Measurements from ENCODE around the gene PEX3. TPM values are rescaled to one million over a fixed set of nuclear protein-coding genes. Genes with fewer than 3 reads are reported as not detected.
A peak's percentile ranks its signal among the peaks of the same experiment; 100 is the strongest.
"Not testable (repeated sequence)": the region's sequence is repeated elsewhere in the genome, so short reads cannot be mapped to it uniquely, and the experiment has no call there.

The PEX3 gene
- total and polyA plus RNA-seq, 9 donors: 12.2 to 21.9 (median 13.9) TPM

- no peaks in the 10 kb centered on the region for H3K27me3 ChIP-seq (ENCODE audit: control insufficient read depth, insufficient read depth, low read length)
- H3K4me1 ChIP-seq (ENCODE audit: control insufficient read depth, insufficient read depth, low read length): no peaks in the 10 kb centered on the region
- H3K36me3 ChIP-seq (ENCODE audit: control insufficient read depth, insufficient read depth, low read length): peaks cover 45% of the 10 kb centered on the region
- no peak overlapping the region for H3K27ac ChIP-seq (ENCODE audit: low read length)
- no peaks in the 10 kb centered on the region for H3K9me3 ChIP-seq (replicated peaks; ENCODE audit: control insufficient read depth, low read depth, low read length)
- no peak for DNase-seq
- WGBS (ENCODE audit: insufficient coverage): no CpG with 5 or more reads among the region's 1 CpG
- H3K4me3 ChIP-seq (ENCODE audit: low read length): no peak overlapping the region
Observed at GRCh38 chr6:143504369-143504768, 53.8 kb downstream of the PEX3 start.

DNA sequence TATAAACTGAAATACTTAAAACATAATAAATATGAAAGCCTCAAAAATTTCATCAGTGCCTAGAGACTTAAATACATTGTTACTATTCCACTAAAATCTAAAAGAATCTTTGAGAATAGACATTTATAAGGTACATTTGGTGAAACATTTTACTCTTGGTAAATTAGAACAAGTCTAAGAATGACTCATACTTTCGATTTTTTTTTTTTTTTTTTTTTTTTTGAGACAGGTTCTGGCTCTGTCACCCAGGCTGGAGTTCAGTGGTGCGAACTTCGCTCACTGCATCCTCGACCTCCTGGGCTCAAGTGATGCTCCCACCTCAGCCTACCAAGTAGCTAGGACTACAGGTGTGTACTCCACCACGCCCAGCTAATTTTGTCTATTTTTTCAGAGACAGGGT, 54.5 kb downstream of the PEX3 start:
- DNase-seq: no peak
- no peaks in the 10 kb centered on the region for H3K27me3 ChIP-seq (ENCODE audit: control insufficient read depth, insufficient read depth, low read length)
- H3K9me3 ChIP-seq (replicated peaks; ENCODE audit: control insufficient read depth, low read depth, low read length): no peaks in the 10 kb centered on the region
- peaks cover 38% of the 10 kb centered on the region for H3K36me3 ChIP-seq (ENCODE audit: control insufficient read depth, insufficient read depth, low read length)
- WGBS (ENCODE audit: insufficient coverage): 100% methylated on average over 3 of the region's 5 CpGs
- no peaks in the 10 kb centered on the region for H3K4me1 ChIP-seq (ENCODE audit: control insufficient read depth, insufficient read depth, low read length)
- H3K27ac ChIP-seq (ENCODE audit: low read length): no peak overlapping the region
- H3K4me3 ChIP-seq (ENCODE audit: low read length): no peak overlapping the region

GRCh38 chr6:143505537-143505936, 54.9 kb downstream of the PEX3 start:
- Histone ChIP-seq H3K36me3 (ENCODE audit: control insufficient read depth, insufficient read depth, low read length) (peaks cover 34% of the 10 kb centered on the region), H3K4me3 (ENCODE audit: low read length) (no peak overlapping the region), H3K9me3 (replicated peaks; ENCODE audit: control insufficient read depth, low read depth, low read length) (no peaks in the 10 kb centered on the region), H3K4me1 (ENCODE audit: control insufficient read depth, insufficient read depth, low read length) (no peaks in the 10 kb centered on the region), H3K27ac (ENCODE audit: low read length) (no peak overlapping the region), H3K27me3 (ENCODE audit: control insufficient read depth, insufficient read depth, low read length) (no peaks in the 10 kb centered on the region)
- no peak for DNase-seq
- WGBS (ENCODE audit: insufficient coverage): no CpG with 5 or more reads among the region's 2 CpGs

DNA sequence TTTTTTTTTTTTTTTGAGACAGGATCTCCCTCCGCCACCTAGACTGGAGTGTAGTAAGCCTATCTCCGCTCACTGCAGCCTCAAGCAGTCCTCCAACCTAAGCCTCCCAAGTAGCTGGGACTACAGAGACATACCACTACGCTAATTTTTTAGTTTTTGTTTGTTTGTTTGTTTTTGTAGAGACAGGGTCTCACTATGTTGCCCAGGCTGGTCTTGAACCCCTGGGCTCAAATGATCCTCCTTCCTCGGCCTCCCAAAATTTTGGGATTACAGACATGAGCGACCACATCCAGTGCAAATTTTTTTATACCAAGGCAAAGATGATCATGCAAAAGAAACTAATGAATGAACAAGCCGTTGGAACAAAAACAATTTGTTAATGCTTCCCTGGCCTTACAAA, 55.6 kb downstream of the PEX3 start:
- WGBS (ENCODE audit: insufficient coverage): 100% methylated on average over 2 of the region's 6 CpGs

DNA sequence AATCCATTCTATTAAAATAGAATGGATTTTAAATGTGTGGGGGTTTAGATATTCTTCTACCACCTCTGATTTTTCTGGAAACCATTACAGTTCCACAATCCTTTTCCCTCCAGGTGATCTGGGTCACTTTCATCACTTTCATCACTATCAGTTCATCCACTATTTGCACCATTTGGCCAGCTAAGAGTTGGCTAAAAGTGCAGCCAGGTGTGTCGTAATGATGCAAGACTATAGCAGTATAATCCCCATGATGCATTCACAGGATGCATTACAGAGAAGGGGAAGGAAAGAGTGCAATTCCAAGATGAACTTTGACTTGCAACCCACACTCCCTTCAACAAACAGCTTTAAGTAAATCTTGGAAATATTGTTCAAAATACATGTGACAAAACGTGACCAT, 56.0 kb downstream of the PEX3 start:
- DNase-seq: no peak
- WGBS (ENCODE audit: insufficient coverage): 100% methylated on average over 1 of the region's 2 CpGs
- Histone ChIP-seq H3K36me3 (ENCODE audit: control insufficient read depth, insufficient read depth, low read length) (peaks cover 32% of the 10 kb centered on the region), H3K27me3 (ENCODE audit: control insufficient read depth, insufficient read depth, low read length) (no peaks in the 10 kb centered on the region), H3K27ac (ENCODE audit: low read length) (no peak overlapping the region), H3K9me3 (replicated peaks; ENCODE audit: control insufficient read depth, low read depth, low read length) (no peaks in the 10 kb centered on the region), H3K4me1 (ENCODE audit: control insufficient read depth, insufficient read depth, low read length) (peaks cover 3% of the 10 kb centered on the region), H3K4me3 (ENCODE audit: low read length) (no peak overlapping the region)

More for the DNA sequence above, 55.6 kb downstream of the PEX3 start:
- peaks cover 32% of the 10 kb centered on the region for H3K36me3 ChIP-seq (ENCODE audit: control insufficient read depth, insufficient read depth, low read length)
- H3K27me3 ChIP-seq (ENCODE audit: control insufficient read depth, insufficient read depth, low read length): no peaks in the 10 kb centered on the region
- no peaks in the 10 kb centered on the region for H3K9me3 ChIP-seq (replicated peaks; ENCODE audit: control insufficient read depth, low read depth, low read length)
- no peak overlapping the region for H3K27ac ChIP-seq (ENCODE audit: low read length)
- peaks cover 2% of the 10 kb centered on the region for H3K4me1 ChIP-seq (ENCODE audit: control insufficient read depth, insufficient read depth, low read length)
- DNase-seq: no peak
- H3K4me3 ChIP-seq (ENCODE audit: low read length): no peak overlapping the region

GRCh38 chr6:143507358-143508145, 56.9 kb downstream of the PEX3 start:
- Histone ChIP-seq H3K4me3 (ENCODE audit: low read length) (no peak overlapping the region), H3K36me3 (ENCODE audit: control insufficient read depth, insufficient read depth, low read length) (peaks cover 29% of the 10 kb centered on the region), H3K9me3 (replicated peaks; ENCODE audit: control insufficient read depth, low read depth, low read length) (no peaks in the 10 kb centered on the region), H3K27ac (ENCODE audit: low read length) (no peak overlapping the region), H3K4me1 (ENCODE audit: control insufficient read depth, insufficient read depth, low read length) (peaks cover 9% of the 10 kb centered on the region), H3K27me3 (ENCODE audit: control insufficient read depth, insufficient read depth, low read length) (no peaks in the 10 kb centered on the region)
- DNase-seq: no peak
- WGBS (ENCODE audit: insufficient coverage): no CpG with 5 or more reads among the region's 6 CpGs

DNA sequence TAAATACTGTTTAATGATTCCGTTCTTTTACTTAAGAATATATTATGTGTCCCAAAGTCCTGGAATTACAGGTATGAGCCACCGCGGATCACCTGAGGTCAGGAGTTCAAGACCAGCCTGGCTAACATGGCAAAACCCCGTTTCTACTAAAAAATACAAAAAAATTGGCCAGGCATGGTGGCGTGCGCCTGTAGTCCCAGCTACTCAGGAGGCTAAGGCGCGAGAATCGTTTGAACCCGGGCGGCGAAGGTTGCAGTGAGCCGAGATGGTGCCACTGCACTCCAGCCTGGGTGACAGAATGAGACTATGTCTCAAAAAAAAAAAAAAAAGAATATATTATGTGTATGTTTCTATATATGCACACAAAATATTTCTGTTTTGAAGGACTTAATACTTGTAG, 59.7 kb downstream of the PEX3 start:
- not testable (repeated sequence) for H3K4me3 ChIP-seq (ENCODE audit: low read length); H3K27me3 ChIP-seq (ENCODE audit: control insufficient read depth, insufficient read depth, low read length); H3K9me3 ChIP-seq (replicated peaks; ENCODE audit: control insufficient read depth, low read depth, low read length); DNase-seq; H3K27ac ChIP-seq (ENCODE audit: low read length)
- H3K4me1 ChIP-seq (ENCODE audit: control insufficient read depth, insufficient read depth, low read length): peaks cover 15% of the 10 kb centered on the region
- H3K36me3 ChIP-seq (ENCODE audit: control insufficient read depth, insufficient read depth, low read length): peaks cover 21% of the 10 kb centered on the region
- no CpG with 5 or more reads among the region's 13 CpGs for WGBS (ENCODE audit: insufficient coverage)

DNA sequence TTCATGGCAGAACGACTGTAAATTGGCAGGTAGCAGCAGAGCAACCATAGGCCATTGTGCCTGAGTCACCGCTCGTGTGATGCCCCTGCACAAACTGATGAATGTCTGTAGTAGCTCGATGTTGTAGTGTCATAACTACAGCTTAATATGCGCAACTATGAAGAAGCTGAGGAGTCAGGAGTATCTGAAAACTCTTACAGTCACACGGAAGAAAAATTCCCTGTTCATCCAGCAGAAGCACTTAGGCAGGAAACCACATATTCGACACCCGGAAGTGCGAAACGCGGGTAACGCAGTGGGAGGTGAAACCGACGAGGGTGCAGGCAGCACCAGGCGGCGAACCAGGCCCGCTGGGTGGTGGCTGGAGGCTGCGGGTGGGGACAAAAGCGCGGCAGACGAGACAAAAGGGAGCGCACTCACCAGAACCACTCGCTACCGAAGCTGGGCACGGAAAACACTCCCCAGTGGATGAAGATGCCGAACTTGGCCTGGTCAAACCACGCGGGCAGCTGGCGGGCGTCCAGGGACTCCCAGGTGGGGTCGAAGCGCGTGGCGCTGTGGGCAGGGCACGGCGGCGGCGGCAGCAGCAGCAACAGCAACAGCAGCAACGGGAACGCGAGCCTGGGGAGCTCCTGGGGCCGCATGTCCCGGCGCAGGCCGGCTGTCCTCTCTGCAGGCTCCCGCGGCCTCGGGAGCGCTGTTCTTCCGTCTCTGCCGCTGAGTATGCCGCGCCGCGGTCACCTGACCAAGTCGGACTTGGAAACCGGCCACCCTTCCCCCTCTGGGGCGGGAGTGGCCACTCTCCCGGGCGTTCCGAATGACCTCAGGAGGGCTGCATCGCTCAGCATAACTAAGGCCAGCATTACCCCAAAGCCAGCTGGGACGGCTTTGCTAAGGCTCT, 60.6 kb downstream of the PEX3 start, which contains the start of gene FUCA2:
Gene FUCA2, minus strand, starts transcription at position 730 of the 901 bp plus-strand sequence. Its CDS starts 86 bp downstream, at position 644.
- peak within 1 kb of the TSS; percentile 54 for H3K4me3 ChIP-seq (ENCODE audit: low read length)
- under 1% methylated on average over 49 of the region's 63 CpGs for WGBS (ENCODE audit: insufficient coverage)
- no peaks in the 10 kb centered on the region for H3K27me3 ChIP-seq (ENCODE audit: control insufficient read depth, insufficient read depth, low read length)
- H3K4me1 ChIP-seq (ENCODE audit: control insufficient read depth, insufficient read depth, low read length): peaks cover 23% of the 10 kb centered on the region
- peak; percentile 93 for DNase-seq
- H3K9me3 ChIP-seq (replicated peaks; ENCODE audit: control insufficient read depth, low read depth, low read length): no peaks in the 10 kb centered on the region
- peaks cover 12% of the 10 kb centered on the region for H3K36me3 ChIP-seq (ENCODE audit: control insufficient read depth, insufficient read depth, low read length)
- peak within 1 kb of the TSS; percentile 72 for H3K27ac ChIP-seq (ENCODE audit: low read length)

DNA sequence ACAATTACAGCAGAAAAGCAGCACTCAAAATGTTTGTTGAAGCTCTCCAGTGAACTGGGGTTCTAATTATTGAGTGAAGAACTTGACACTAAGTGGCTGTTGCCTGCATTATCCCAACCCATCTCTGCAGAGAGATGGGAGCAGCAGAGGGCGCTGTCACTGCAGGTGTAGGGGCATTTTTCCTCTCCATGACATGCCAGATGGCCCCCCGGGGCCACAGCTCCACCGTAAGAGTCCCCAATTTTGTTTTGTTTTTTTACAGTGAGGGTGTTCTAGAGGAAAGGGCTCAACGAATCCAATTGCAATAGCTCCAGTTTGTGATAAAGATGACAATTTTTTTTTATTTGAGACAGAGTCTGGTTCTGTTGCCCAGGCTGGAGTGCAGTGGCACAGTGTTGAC, 62.8 kb downstream of the PEX3 start:
- H3K36me3 ChIP-seq (ENCODE audit: control insufficient read depth, insufficient read depth, low read length): no peaks in the 10 kb centered on the region
- H3K4me3 ChIP-seq (ENCODE audit: low read length): no peak overlapping the region
- WGBS (ENCODE audit: insufficient coverage): no CpG with 5 or more reads among the region's 4 CpGs
- peaks cover 2% of the 10 kb centered on the region for H3K27me3 ChIP-seq (ENCODE audit: control insufficient read depth, insufficient read depth, low read length)
- no peak for DNase-seq
- no peak overlapping the region for H3K27ac ChIP-seq (ENCODE audit: low read length)
- H3K9me3 ChIP-seq (replicated peaks; ENCODE audit: control insufficient read depth, low read depth, low read length): no peaks in the 10 kb centered on the region
- H3K4me1 ChIP-seq (ENCODE audit: control insufficient read depth, insufficient read depth, low read length): peaks cover 26% of the 10 kb centered on the region
